NCI-H2196 (cell line): Measurements from ENCODE around the gene AGAP2.
"Not testable (repeated sequence)": the region's sequence is repeated elsewhere in the genome, so short reads cannot be mapped to it uniquely, and the experiment has no call there.

Experiments used
- DNase-seq: peaks from one replicate; lab custom pipeline; 2025; ENCODE audit not compliant: unreplicated experiment; lab: John Stamatoyannopoulos, UW

The AGAP2 gene

DNA sequence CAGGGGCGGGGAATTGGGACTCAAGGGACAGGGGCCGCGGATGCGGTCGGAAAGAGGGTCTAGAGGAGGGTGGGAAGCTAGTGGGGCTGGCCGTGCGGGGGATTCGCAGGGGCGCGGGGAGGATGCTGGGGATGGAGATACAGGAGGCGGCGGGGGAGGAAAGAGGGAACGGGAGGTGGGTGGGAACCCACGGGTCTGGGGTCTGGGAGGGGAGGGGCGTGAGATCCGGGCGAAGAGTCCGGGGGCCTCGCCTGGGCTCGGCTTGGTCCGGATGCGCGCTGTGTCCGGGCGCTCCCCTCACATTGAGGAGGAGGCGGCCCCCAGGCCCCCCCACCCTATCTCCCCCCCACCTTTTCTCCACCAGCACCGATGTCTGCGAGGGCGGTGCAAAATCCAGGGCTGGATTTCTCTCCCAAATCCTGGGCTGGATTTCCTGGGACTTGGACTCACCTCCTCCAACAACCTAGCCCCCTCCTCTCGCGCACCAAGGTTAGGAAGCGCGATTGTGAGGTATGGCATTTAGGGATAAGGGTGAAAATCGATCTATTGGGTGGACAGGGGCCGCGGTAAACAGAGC, at the start of gene AGAP2:
TSS of gene AGAP2 (minus strand) at position 82 of the 577 bp plus-strand sequence. CDS start 496 bp downstream, outside the sequence.
- DNase-seq, result peak; percentile 46

DNA sequence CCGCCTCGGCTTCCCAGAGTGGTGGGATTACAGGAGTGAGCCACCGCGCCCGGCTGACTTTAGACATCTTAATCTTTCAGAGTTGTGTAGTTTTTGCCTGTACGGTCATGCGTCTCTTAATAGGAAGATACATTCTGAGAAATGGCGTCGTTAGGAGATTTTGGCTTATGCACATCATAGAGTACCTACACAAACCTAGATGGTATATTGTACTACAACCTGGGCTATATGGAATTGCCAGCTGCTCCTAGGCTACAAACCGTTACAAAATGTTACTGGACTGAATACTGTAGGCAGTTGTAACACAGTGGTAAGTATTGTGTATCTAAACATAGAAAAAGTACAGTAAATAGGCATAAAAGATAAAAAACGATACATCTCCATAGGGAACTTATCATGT, 45.3 kb upstream of the AGAP2 start:
- no peak for DNase-seq

DNA sequence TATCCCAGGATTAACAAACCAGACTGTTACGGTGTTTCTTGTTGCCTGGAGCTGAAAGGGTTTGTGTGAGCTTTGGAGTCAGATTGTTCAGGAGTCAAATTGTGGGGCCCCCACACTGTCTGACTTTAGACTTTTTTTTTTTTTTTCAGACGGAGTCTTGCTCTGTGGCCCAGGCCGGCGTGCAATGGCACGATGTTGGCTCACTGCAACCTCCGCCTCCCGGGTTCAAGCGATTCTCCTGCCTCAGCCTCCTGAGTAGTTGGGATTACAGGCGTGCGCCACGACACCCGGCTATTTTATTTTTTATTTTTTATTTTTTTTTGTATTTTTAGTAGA, 44.9 kb upstream of the AGAP2 start:
- no peak for DNase-seq

- peak; percentile 97 for DNase-seq
These were observed 44.3 kb upstream of the AGAP2 start, which contains the start of gene TSFM for GRCh38 chr12:57782608-57783465. Gene TSFM (plus strand): TSS chr12:57782787. CDS start chr12:57782802, 15 bp downstream.

DNA sequence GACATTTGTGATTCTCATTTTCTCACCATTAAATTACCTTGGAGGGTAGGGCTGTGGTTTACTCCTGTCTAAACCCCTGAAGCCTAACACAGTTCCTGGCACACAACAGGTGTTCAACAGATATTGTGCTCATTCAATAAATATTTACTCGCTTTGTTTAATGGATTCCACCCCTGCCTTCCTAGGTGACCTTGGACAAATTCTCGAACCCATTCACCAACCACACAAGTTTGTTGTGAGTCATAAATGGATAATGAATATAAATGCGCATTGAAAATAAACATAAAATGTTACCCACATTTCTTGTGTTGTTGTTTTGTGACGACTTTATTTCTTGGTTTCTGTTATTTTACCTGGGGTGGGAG, 43.7 kb upstream of the AGAP2 start:
- DNase-seq, result no peak

DNA sequence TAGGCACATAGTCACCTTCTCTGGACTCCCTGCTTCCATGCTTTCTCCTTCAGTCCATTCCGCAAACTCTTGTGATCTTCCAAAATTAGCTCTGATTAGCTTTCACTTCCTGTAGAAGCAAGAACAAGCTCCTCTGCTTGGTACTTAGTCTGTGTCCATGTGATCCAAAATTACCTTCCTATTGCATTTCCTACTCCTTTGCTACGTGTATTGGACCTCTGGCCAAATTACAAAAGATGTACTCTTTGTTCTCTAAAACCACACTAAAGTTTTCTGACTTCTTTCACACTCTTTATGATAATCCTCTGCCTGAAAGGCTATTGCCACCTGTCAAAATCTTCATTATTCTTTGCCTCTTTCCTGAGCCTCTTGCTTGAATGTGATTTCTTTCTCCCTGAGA, 43.3 kb upstream of the AGAP2 start:
- no peak for DNase-seq

DNA sequence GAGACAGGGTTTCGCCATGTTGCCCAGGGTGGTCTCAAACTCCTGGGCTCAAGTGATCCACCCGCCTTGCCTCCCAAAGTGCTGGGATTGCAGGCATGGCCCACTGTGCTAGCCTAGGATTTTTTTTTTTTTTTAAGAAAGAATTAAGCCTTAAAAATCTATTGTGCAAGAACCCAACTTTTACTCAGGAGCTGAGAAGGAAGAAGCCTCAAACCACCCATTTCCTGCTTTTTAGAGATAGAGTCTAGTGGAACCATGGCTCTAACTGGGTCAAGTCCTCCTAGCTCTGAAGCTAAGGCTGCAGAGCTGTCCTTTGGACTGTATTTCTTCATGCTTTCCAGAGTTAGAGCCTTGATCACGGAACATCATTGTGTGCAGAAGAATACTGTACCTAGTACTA, 42.7 kb upstream of the AGAP2 start:
- DNase-seq, result no peak

DNA sequence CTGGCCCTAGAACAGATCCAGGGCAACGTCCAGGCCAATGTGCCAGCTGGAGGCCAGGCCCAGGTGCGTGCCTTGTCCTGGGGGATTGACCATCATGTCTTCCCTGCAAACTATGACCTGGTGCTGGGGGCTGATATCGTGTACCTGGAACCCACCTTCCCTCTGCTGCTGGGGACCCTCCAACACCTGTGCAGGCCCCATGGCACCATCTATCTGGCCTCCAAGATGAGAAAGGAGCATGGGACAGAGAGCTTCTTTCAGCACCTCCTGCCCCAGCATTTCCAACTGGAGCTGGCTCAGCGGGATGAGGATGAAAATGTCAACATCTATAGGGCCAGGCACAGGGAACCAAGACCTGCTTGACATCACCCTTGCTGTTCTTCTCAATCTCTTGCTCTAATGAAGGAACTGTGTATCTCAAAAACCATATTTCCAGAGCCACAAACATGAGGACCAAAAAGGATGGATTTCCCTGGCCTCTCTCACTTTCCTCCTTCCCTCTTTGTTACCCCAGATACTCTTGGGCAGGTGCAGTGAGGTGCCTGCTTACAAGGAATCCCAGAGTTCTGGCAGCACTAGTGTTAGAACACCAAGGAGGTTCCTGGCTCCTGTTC, 41.8 kb upstream of the AGAP2 start:
- no peak for DNase-seq

DNA sequence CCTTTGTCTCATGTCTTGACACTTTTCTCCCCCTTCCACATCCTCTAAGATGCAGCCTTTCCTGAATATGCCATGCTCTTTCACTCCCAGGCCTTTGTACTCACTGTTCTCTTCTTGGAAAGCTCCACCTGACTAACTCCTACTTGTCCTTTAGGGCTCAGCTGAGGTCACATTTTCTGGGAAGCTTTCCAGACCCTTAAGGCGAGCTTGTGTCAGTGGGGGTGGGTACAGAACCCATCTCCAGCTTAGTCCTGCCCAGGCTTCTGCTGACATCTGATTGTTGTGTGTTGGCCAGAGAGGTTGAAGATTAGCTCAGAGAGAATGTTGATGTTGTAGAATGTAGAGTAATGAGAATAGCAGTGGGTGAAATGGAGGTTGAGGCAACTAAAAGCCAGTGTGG, 41.2 kb upstream of the AGAP2 start:
- no peak for DNase-seq

- DNase-seq, result no peak
These were observed 39.4 kb upstream of the AGAP2 start for GRCh38 chr12:57777911-57778310.

GRCh38 chr12:57777367-57777766, 38.8 kb upstream of the AGAP2 start:
- no peak for DNase-seq

- no peak for DNase-seq
These were observed 37.7 kb upstream of the AGAP2 start for GRCh38 chr12:57776247-57776587.

GRCh38 chr12:57775563-57776246, 37.2 kb upstream of the AGAP2 start:
- no peak for DNase-seq

- no peak for DNase-seq
These were observed 36.5 kb upstream of the AGAP2 start for GRCh38 chr12:57775044-57775443.

GRCh38 chr12:57774634-57775033, 36.1 kb upstream of the AGAP2 start:
- DNase-seq, result not testable (repeated sequence)

DNA sequence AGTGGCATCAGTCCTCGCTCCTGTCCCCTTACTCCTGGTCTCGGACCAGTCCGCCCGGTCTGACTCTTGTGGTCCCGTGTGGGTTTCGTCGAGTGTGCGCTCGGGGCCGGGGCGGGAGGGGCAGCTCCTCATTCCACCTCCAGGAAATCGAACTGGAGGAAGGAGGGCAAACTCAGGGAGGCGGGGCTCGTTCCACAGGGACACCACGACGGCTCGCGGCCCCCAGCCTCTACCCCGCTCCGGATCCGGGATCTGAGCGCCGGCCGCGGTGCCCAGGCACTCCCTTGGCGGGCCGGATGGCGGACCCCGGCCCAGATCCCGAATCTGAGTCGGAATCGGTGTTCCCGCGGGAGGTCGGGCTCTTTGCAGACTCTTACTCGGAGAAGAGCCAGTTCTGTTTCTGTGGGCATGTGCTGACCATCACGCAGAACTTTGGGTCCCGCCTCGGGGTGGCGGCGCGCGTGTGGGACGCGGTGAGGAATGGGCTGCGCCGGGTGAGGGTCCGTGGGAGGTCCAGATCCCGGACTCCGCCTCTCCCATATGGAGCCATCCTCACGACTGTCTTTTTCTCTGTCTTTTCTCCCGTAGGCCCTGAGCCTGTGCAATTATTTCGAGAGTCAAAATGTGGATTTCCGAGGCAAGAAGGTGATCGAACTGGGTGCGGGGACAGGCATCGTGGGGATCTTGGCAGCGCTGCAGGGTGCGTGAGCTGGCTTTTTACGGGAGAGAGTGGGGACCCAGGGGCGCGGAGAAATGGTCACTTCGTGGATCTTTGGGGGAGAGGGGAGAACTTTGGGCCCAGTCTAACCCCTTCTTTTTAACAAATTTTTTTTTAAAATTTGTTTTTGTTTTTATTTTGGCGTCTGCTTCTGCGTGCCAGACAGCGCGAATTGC, 34.1 kb upstream of the AGAP2 start, which contains the start of gene EEF1AKMT3:
TSS of gene EEF1AKMT3 (plus strand) at position 186 of the 894 bp plus-strand sequence. CDS start at position 297, 111 bp downstream.
- DNase-seq, result peak; percentile 45

GRCh38 chr12:57771873-57772428, 33.4 kb upstream of the AGAP2 start, which contains the start of gene METTL1:
Gene METTL1 (minus strand): TSS chr12:57772105. CDS start chr12:57772083, 22 bp downstream.
- DNase-seq, result peak; percentile 95

DNA sequence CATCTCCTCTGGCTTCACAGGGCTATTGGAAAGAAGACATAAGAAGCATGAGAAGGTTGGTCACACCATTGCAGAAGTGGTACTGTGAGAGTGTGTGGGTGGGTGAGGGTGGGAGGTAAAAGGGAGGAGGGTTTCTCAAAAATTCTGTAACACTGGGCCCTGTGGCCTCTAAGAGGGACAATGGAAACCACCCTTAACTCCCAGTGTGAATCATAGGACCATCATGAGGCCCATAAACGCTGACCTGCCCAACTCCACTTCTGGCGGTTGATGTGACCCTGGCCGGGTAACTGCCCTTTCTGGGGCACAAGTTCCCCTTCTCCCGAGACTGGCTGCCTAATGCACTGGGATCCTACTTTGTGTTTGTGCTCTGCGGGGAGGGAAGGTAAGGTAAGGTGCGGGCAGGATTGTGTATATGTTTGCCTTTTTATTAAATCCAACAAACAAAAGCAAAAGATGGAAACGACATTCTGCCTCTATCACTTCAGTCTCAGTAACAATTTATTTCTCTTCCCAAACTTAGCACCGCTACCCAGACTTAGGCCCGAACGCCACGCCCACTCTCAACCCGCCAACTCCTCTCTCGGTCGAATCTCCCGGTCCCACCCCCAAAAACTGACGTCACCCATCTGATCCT, 32.8 kb upstream of the AGAP2 start:
- DNase-seq, result peak; percentile 91

DNA sequence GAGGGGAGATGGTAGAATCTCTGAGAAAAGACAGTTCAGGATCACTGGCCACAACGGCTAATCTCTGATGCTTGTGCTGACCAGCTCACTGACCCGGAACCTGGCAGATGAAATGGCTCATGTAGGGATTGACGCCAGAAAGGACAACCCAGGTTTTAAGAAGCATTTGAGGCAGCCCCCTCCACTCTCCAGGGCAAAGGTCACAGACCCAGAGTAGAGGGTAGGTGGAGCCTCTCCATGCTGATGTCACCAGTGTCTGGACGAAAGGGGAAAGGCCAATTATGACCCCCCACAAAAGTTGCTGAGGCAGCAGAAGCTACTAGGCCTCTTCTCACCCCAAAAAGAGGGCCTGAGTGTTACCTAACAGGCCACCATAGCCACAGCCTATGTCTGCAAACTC, 32.2 kb upstream of the AGAP2 start:
- DNase-seq, result no peak

- DNase-seq, result no peak
These were observed 31.1 kb upstream of the AGAP2 start for GRCh38 chr12:57769594-57769993.
